ENCODE data around the gene ANKRD39. TPM values are rescaled to one million over a fixed set of nuclear protein-coding genes. Genes with fewer than 3 reads are reported as not detected.

ANKRD39 gene
- total RNA-seq, 1 donor from 2014 or later = 14.9 TPM

DNA sequence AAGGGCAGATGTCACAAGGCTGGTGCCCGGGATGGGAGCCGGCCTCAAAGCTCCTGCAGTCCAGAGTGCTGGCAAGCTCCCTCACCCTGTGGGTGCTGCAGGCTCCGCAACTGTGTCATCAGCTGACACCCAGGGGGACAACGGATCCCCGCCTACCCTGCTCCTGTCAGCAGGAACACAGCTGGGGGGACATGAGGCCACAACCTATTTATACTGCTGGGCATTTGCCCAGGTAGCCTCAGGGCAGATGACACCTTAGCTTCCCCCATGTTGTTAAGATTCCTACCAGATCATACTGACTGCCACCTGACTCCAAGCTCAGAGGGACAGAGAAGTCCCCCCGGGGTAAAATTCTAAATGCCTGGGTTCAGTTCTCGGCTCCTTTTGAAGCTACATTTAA, 15.2 kb downstream of the ANKRD39 start:
- Mint-ChIP-seq H3K9me3 (ENCODE audit: unreplicated experiment) (no peaks in the 10 kb centered on the region), H3K4me1 (ENCODE audit: unreplicated experiment) (peaks cover 5% of the 10 kb centered on the region), H3K4me3 (ENCODE audit: unreplicated experiment) (no peak overlapping the region), H3K27ac (ENCODE audit: unreplicated experiment) (no peak overlapping the region), H3K27me3 (ENCODE audit: unreplicated experiment) (peaks cover 5% of the 10 kb centered on the region), H3K36me3 (ENCODE audit: low read depth, unreplicated experiment) (peaks cover 7% of the 10 kb centered on the region)
- TF ChIP-seq, protein P1, sequence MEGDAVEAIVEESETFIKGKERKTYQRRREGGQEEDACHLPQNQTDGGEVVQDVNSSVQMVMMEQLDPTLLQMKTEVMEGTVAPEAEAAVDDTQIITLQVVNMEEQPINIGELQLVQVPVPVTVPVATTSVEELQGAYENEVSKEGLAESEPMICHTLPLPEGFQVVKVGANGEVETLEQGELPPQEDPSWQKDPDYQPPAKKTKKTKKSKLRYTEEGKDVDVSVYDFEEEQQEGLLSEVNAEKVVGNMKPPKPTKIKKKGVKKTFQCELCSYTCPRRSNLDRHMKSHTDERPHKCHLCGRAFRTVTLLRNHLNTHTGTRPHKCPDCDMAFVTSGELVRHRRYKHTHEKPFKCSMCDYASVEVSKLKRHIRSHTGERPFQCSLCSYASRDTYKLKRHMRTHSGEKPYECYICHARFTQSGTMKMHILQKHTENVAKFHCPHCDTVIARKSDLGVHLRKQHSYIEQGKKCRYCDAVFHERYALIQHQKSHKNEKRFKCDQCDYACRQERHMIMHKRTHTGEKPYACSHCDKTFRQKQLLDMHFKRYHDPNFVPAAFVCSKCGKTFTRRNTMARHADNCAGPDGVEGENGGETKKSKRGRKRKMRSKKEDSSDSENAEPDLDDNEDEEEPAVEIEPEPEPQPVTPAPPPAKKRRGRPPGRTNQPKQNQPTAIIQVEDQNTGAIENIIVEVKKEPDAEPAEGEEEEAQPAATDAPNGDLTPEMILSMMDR (IDR thresholded peaks at IDR 0.05; ENCODE audit: unreplicated experiment) = no peak
- DNase-seq (ENCODE audit: low spot score) = no peak

GRCh38 chr2:96841701-96842495, 15.9 kb downstream of the ANKRD39 start:
- peaks cover 5% of the 10 kb centered on the region for H3K27me3 Mint-ChIP-seq (ENCODE audit: unreplicated experiment)
- no peak overlapping the region for H3K27ac Mint-ChIP-seq (ENCODE audit: unreplicated experiment)
- H3K4me3 Mint-ChIP-seq (ENCODE audit: unreplicated experiment) = no peak overlapping the region
- peaks cover 7% of the 10 kb centered on the region for H3K36me3 Mint-ChIP-seq (ENCODE audit: low read depth, unreplicated experiment)
- TF ChIP-seq, protein P1 (IDR thresholded peaks at IDR 0.05; ENCODE audit: unreplicated experiment) = no peak
- no peak for DNase-seq (ENCODE audit: low spot score)
- no peaks in the 10 kb centered on the region for H3K9me3 Mint-ChIP-seq (ENCODE audit: unreplicated experiment)
- H3K4me1 Mint-ChIP-seq (ENCODE audit: unreplicated experiment) = peaks cover 5% of the 10 kb centered on the region

- Mint-ChIP-seq H3K9me3 (ENCODE audit: unreplicated experiment) (no peaks in the 10 kb centered on the region), H3K4me3 (ENCODE audit: unreplicated experiment) (peak overlapping the region; percentile 71), H3K27me3 (ENCODE audit: unreplicated experiment) (peaks cover 5% of the 10 kb centered on the region), H3K4me1 (ENCODE audit: unreplicated experiment) (peaks cover 5% of the 10 kb centered on the region), H3K36me3 (ENCODE audit: low read depth, unreplicated experiment) (peaks cover 5% of the 10 kb centered on the region), H3K27ac (ENCODE audit: unreplicated experiment) (no peak overlapping the region)
- TF ChIP-seq, protein P1 (IDR thresholded peaks at IDR 0.05; ENCODE audit: unreplicated experiment) = no peak
- DNase-seq (ENCODE audit: low spot score) = no peak
Observed at GRCh38 chr2:96839875-96840850, 17.7 kb downstream of the ANKRD39 start.

DNA sequence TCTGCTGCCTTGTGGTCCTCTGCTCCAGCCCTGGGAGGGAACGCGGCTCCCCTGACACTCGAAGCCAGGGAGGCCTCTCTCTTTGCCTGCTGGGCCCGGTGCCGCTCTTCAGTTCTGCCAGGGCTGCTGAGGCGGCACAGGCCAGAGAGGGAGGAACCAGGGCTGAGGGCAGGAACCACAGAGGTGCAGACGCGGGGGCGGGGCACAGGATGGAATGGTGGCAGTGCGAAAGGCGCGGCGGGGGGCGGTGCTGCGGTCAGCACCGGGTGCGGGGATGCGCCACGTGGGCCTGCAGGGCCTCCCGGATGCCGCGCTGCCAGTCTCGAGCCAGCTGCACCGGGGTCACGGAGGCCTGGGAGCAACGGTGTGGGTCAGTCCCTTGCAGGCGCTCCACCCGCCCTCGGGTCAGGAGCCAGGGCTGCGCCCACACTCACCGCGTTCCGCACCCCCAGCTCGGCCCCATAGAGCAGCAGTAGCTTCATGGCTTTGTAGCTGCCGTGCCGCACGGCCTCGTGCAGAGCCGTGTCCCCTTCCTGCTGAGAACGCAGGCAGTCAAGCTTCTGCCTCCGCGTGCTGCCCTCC, 18.4 kb downstream of the ANKRD39 start:
- TF ChIP-seq, protein P1 (IDR thresholded peaks at IDR 0.05; ENCODE audit: unreplicated experiment) = no peak
- Mint-ChIP-seq H3K27ac (ENCODE audit: unreplicated experiment) (no peak overlapping the region), H3K4me3 (ENCODE audit: unreplicated experiment) (no peak overlapping the region), H3K36me3 (ENCODE audit: low read depth, unreplicated experiment) (peaks cover 5% of the 10 kb centered on the region), H3K9me3 (ENCODE audit: unreplicated experiment) (no peaks in the 10 kb centered on the region), H3K27me3 (ENCODE audit: unreplicated experiment) (peaks cover 5% of the 10 kb centered on the region), H3K4me1 (ENCODE audit: unreplicated experiment) (peaks cover 5% of the 10 kb centered on the region)
- no peak for DNase-seq (ENCODE audit: low spot score)

Data from endothelial cell (in vitro differentiated cells).